Astrocyte of the spinal cord (primary cell): ENCODE data around the gene SKA2.

Experiments
- DNase-seq: peaks from one replicate; pipeline ENCODE4 v3.0.0; 2011; ENCODE audit warnings: low read depth, low spot score
- H3K4me3 ChIP-seq: 2 replicates; pipeline ENCODE4 v1.5.1; 2011; ENCODE audit warnings: low read depth, mild to moderate bottlenecking, low read length, moderate library complexity
- in situ Hi-C: cut with HindIII; loops from 2 replicates; pipeline ENCODE4 v1.10.0; 2017; ENCODE audit warnings: low sequenced_read_pairs
- TF ChIP-seq, protein P1 (sequence below): IDR thresholded peaks from 2 replicates; pipeline ENCODE4 v1.5.1; 2012; ENCODE audit warnings: low read depth, mild to moderate bottlenecking, low read length, inconsistent platforms

The SKA2 gene, protein sequence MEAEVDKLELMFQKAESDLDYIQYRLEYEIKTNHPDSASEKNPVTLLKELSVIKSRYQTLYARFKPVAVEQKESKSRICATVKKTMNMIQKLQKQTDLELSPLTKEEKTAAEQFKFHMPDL

DNA sequence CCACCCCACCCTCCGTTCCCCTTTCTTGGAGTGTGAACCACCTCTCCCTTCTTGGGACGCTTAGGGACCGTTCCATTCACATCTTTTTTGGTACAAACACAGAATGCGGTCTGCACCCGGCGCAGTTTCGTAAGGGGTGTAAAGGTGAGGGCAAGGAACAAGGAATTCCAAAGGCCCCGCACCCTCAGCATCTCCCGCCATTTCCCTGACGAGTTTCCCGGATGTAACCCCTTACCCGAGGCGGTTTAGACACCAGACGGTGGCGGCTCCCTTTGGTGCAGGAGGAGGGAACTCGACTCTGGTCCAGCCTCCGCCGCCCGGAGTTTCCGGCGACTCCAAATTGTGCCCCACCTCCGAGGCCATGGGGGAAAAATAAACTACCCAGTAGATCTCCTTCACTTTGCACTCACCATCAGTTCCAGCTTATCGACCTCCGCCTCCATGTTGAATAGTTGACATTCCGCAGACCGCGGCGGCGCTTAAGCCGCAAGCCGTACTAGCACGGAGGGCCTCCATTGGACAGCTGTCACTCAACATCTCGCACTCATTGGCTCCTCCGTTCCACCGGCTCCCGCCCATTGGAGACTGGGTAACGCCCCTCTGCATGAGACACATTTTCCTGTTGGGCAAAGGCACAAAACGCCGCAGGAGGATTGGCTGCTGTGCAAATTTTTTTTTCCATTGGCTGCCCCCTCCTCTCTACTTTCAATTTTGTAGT is at the start of gene SKA2:
Gene SKA2, minus strand, starts transcription at position 466 of the 718 bp plus-strand sequence. Its CDS starts 23 bp downstream, at position 443.
- TF ChIP-seq, protein P1, sequence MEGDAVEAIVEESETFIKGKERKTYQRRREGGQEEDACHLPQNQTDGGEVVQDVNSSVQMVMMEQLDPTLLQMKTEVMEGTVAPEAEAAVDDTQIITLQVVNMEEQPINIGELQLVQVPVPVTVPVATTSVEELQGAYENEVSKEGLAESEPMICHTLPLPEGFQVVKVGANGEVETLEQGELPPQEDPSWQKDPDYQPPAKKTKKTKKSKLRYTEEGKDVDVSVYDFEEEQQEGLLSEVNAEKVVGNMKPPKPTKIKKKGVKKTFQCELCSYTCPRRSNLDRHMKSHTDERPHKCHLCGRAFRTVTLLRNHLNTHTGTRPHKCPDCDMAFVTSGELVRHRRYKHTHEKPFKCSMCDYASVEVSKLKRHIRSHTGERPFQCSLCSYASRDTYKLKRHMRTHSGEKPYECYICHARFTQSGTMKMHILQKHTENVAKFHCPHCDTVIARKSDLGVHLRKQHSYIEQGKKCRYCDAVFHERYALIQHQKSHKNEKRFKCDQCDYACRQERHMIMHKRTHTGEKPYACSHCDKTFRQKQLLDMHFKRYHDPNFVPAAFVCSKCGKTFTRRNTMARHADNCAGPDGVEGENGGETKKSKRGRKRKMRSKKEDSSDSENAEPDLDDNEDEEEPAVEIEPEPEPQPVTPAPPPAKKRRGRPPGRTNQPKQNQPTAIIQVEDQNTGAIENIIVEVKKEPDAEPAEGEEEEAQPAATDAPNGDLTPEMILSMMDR = no peak
- in situ Hi-C loops = no loop called here
- no peak for DNase-seq
- peak within 1 kb of the TSS; percentile 92 for H3K4me3 ChIP-seq

DNA sequence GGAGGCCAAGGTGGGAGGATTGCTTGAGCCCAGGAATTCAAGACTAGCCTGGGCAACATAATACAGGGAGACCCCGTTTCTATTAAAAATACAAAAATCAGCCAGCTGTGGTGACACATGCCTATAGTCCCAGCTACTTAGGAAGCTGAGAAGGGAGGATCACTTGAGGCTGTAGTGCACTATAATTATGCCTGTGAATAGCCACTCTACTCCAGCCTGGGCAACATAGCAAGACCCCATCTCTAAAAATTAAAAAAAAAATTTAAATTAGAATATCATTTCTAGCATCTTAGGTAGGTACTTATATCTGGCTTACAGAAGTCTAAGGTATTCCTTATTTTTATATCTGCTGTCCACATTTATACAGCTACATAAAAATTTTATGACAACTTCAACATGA is 47.3 kb upstream of the SKA2 start:
- TF ChIP-seq, protein P1 = no peak
- DNase-seq = no peak
- no peak overlapping the region for H3K4me3 ChIP-seq
- in situ Hi-C loops = no loop called here

DNA sequence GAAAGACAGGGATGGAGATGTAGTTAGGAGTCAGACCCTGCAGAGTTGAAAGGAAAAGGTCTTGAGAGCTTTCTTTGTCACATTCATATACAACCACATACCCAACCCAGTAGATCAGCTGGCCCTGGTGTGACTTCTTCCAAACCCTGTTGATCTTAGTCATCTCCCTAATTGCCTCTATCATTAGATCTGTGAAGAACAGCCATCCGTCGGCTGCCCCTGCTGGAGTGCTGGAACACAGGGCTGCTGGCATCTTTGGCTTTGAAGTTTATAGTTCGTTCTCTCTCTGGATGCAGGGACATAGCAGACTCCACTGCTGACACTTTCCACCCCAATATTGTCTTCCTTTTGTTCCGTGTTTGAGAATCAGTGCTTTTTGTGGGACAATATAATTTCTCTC is 44.4 kb upstream of the SKA2 start:
- in situ Hi-C loops = no loop called here
- TF ChIP-seq, protein P1 = no peak

DNA sequence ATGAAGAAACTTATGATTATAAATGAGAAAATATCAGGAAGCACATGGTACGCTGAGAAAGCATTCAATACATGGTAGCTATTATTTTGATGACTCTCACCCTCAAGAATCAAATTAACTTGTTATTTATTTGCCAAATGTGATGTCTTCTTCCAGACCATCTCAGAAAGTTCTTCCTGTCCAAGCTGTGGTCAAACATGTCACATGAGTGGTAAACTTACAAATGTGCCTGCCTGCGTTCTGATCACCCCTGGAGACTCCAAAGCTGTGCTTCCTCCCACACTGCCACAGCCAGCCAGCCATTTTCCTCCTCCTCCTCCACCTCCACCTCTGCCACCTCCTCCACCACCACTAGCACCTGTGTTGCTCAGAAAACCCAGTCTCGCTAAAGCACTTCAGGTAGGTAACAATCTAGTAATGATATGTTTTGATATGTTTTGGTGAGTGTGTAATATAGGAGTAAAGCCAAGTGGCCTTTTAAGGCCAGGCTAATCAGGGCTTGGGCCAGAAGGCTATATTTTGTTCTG is 38.4 kb upstream of the SKA2 start:
- no peak overlapping the region for H3K4me3 ChIP-seq
- TF ChIP-seq, protein P1 = no peak
- in situ Hi-C loops = no loop called here
- no peak for DNase-seq

More for the DNA sequence above, 44.4 kb upstream of the SKA2 start:
- H3K4me3 ChIP-seq = no peak overlapping the region
- DNase-seq = no peak

DNA sequence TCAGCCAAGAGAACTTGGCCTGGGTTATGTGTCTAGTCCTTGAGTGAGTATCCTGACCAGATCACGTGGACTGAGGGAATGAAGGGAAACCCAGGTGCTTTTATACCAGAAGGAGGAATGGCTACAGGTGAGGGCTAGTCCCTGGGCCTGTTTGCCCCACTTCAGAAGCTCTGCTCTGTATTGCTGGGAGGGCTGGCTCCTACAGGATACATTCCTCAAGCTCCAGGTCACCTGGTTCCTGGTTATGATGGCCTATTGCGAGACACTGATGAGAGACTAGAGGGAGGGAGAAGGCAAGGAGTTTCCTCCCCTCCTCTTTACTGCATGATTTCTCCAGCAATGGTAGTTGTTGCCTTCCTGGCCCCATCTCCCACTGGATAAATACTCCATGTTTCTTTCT is 35.8 kb upstream of the SKA2 start:
- DNase-seq = no peak
- H3K4me3 ChIP-seq = no peak overlapping the region
- TF ChIP-seq, protein P1 = no peak
- in situ Hi-C loops = no loop called here

DNA sequence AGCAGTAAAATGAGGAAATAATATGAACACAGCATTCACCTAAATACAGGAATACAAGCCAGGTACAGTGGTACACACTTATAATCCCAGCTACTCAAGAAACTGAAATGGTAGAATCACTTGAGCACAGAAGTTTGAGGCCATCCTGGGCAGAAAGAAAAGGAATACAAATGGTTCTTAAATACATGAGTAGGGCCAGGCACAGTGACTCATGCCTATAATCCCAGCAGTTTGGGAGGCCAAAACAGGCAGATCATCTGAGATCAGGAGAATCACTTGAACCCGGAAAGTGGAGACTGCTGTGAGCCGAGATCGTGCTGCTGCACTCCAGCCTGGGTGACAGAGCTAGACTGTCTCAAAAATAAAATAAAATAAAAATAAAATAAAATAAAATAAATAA is 31.9 kb upstream of the SKA2 start:
- TF ChIP-seq, protein P1 = no peak
- no peak overlapping the region for H3K4me3 ChIP-seq
- in situ Hi-C loops = no loop called here
- no peak for DNase-seq
